Osteoblast (primary cell): Measurements from ENCODE around the gene LPIN3. TPM values are rescaled to one million over a fixed set of nuclear protein-coding genes. Genes with fewer than 3 reads are reported as not detected.

Experiments used
- DNase-seq: peaks from one replicate; pipeline ENCODE4 v3.0.0; 2011; ENCODE audit warnings: low spot score, mixed read lengths; ENCODE audit not compliant: insufficient read length; ENCODE audit errors: missing footprints
- H2AFZ ChIP-seq: 2 replicates; pipeline ENCODE4 v1.6.0; 2011; ENCODE audit warnings: mild to moderate bottlenecking, low read length
- H3K27ac ChIP-seq: 2 replicates; pipeline ENCODE4 v1.5.1; 2011; ENCODE audit warnings: mild to moderate bottlenecking, low read depth, low read length, moderate library complexity
- H3K27me3 ChIP-seq: 2 replicates; pipeline ENCODE4 v1.6.0; 2012; ENCODE audit warnings: mild to moderate bottlenecking, control low read depth, inconsistent platforms, low read length, moderate library complexity; ENCODE audit not compliant: insufficient read depth
- H3K36me3 ChIP-seq: 2 replicates; pipeline ENCODE4 v1.5.1; 2011; ENCODE audit warnings: mild to moderate bottlenecking, low read length, control low read depth, moderate library complexity; ENCODE audit not compliant: insufficient read depth
- H3K4me1 ChIP-seq: 2 replicates; pipeline ENCODE4 v1.5.1; 2011; ENCODE audit warnings: mild to moderate bottlenecking, low read length, control low read depth, moderate library complexity; ENCODE audit not compliant: insufficient read depth
- H3K4me2 ChIP-seq: 2 replicates; pipeline ENCODE4 v1.6.0; 2011; ENCODE audit warnings: mild to moderate bottlenecking, low read length; ENCODE audit not compliant: insufficient read depth
- H3K4me3 ChIP-seq: fragments of 200-600 bp; sonication (generic); 3 replicates; pipeline ENCODE4 v1.5.1; 2012; ENCODE audit warnings: mild to moderate bottlenecking, low read length, inconsistent platforms; ENCODE audit not compliant: insufficient read depth
- H3K79me2 ChIP-seq: 2 replicates; pipeline ENCODE4 v1.6.0; 2012; ENCODE audit warnings: mild to moderate bottlenecking, low read length, control low read depth, inconsistent platforms; ENCODE audit not compliant: insufficient read depth
- H3K9me3 ChIP-seq: 2 replicates; pipeline ENCODE4 v1.5.1; 2011; ENCODE audit warnings: low read depth, low read length, control low read depth
- H4K20me1 ChIP-seq: 2 replicates; pipeline ENCODE4 v1.6.0; 2012; ENCODE audit warnings: mild to moderate bottlenecking, low read length, control low read depth; ENCODE audit not compliant: insufficient read depth
- total RNA-seq: library from RNA; depleted of rRNA; stranded (reverse); fragments of >200 nt; gene quantifications from 2 replicates; pipeline ENCODE4 v1.2.3, GENCODE V29; 2012
- TF ChIP-seq, protein P1 (sequence below): IDR thresholded peaks from 2 replicates; pipeline ENCODE4 v1.5.1; 2011; ENCODE audit warnings: mild to moderate bottlenecking, low read depth, low read length, moderate library complexity; ENCODE audit errors: extremely low read depth

Gene LPIN3
- total RNA-seq, 1 donor = 9.0 TPM

GRCh38 chr20:41363601-41364000 lies 23.0 kb downstream of the LPIN3 start:
- H3K79me2 ChIP-seq = no peaks in the 10 kb centered on the region
- no peaks in the 10 kb centered on the region for H3K9me3 ChIP-seq
- no peaks in the 10 kb centered on the region for H3K36me3 ChIP-seq
- H3K27me3 ChIP-seq = peaks cover 35% of the 10 kb centered on the region
- DNase-seq = peak; percentile 71
- TF ChIP-seq, protein P1, sequence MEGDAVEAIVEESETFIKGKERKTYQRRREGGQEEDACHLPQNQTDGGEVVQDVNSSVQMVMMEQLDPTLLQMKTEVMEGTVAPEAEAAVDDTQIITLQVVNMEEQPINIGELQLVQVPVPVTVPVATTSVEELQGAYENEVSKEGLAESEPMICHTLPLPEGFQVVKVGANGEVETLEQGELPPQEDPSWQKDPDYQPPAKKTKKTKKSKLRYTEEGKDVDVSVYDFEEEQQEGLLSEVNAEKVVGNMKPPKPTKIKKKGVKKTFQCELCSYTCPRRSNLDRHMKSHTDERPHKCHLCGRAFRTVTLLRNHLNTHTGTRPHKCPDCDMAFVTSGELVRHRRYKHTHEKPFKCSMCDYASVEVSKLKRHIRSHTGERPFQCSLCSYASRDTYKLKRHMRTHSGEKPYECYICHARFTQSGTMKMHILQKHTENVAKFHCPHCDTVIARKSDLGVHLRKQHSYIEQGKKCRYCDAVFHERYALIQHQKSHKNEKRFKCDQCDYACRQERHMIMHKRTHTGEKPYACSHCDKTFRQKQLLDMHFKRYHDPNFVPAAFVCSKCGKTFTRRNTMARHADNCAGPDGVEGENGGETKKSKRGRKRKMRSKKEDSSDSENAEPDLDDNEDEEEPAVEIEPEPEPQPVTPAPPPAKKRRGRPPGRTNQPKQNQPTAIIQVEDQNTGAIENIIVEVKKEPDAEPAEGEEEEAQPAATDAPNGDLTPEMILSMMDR = no peak
- H3K4me2 ChIP-seq = no peak overlapping the region
- no peaks in the 10 kb centered on the region for H3K4me1 ChIP-seq
- H3K27ac ChIP-seq = no peak overlapping the region
- no peak overlapping the region for H2AFZ ChIP-seq
- no peak overlapping the region for H3K4me3 ChIP-seq
- no peaks in the 10 kb centered on the region for H4K20me1 ChIP-seq

DNA sequence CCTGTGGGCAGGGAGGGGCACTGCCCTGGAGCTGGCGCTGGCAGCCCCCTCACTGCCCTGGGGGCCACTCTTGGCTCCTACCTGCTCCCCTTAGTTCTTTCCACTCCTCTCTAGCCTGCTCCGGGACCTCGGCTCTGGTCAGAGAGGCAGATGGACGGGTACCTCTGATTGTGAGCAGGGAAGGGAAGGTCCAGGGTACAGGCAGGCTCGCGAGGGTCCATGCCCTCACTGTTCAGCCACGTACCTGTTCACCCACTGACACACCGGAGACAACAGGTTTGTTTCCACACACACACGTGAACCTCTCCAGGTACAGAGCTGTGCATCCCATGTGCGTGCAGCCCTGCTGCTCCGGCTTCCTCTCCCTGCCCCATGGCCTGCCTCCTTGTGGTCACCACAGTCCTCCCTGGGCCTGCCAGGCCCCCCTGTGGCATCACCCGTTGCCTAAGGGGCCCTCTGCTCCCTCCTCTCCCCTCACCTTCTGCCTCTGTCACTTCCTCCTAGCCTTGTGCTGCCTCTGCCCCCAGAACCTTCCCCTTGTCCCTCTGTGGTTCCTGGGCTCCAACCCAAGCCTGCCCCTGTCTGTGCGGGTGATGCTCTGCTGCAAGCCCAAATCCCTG lies 23.7 kb downstream of the LPIN3 start:
- Histone ChIP-seq H3K4me1 (no peaks in the 10 kb centered on the region), H3K4me2 (no peak overlapping the region), H3K27ac (no peak overlapping the region), H4K20me1 (no peaks in the 10 kb centered on the region), H3K27me3 (peaks cover 39% of the 10 kb centered on the region), H2AFZ (no peak overlapping the region), H3K79me2 (no peaks in the 10 kb centered on the region), H3K9me3 (no peaks in the 10 kb centered on the region), H3K36me3 (no peaks in the 10 kb centered on the region), H3K4me3 (no peak overlapping the region)
- DNase-seq = peak; percentile 87
- TF ChIP-seq, protein P1 = no peak

- no peaks in the 10 kb centered on the region for H3K36me3 ChIP-seq
- H4K20me1 ChIP-seq = no peaks in the 10 kb centered on the region
- no peaks in the 10 kb centered on the region for H3K9me3 ChIP-seq
- H3K27ac ChIP-seq = no peak overlapping the region
- H3K4me1 ChIP-seq = no peaks in the 10 kb centered on the region
- no peak overlapping the region for H2AFZ ChIP-seq
- no peak overlapping the region for H3K4me2 ChIP-seq
- TF ChIP-seq, protein P1 = no peak
- DNase-seq = peak; percentile 74
- H3K79me2 ChIP-seq = no peaks in the 10 kb centered on the region
- peaks cover 39% of the 10 kb centered on the region for H3K27me3 ChIP-seq
- H3K4me3 ChIP-seq = no peak overlapping the region
Observed at GRCh38 chr20:41364967-41365765, 24.5 kb downstream of the LPIN3 start.
